Keratinocyte (primary cell): Measurements from ENCODE around the gene RASIP1. TPM values are rescaled to one million over a fixed set of nuclear protein-coding genes. Genes with fewer than 3 reads are reported as not detected.

Experiments
- DNase-seq: peaks from one replicate; pipeline ENCODE4 v3.0.0-alpha.2; 2011; ENCODE audit warnings: low read depth, missing footprints, low spot score
- FAIRE-seq: peaks from 2 replicates; lab custom pipeline; 2011; peaks lifted over from hg19 to GRCh38; lab: Jason Lieb, UNC
- H2AFZ ChIP-seq: 2 replicates; pipeline ENCODE4 v1.6.0; 2012; ENCODE audit warnings: low read length, control low read depth, inconsistent platforms; ENCODE audit not compliant: control insufficient read depth
- H3K27ac ChIP-seq: 2 replicates; pipeline ENCODE4 v1.5.1; 2011; ENCODE audit warnings: low read length; ENCODE audit not compliant: control insufficient read depth, insufficient read depth
- H3K27me3 ChIP-seq: 3 replicates; pipeline ENCODE4 v1.6.0; 2011; ENCODE audit warnings: low read length; ENCODE audit not compliant: control insufficient read depth, insufficient read depth; ENCODE audit errors: extremely low read depth
- H3K36me3 ChIP-seq, 2 experiments: 2 replicates in 1 of 2; 3 replicates in 1 of 2; pipeline ENCODE4 v1.5.1; 2011; ENCODE audit warnings: low read length in 2 of 2, mild to moderate bottlenecking in 1 of 2; ENCODE audit not compliant: control insufficient read depth in 2 of 2, insufficient read depth in 2 of 2; ENCODE audit errors: extremely low read depth in 1 of 2
- H3K4me1 ChIP-seq: 3 replicates; pipeline ENCODE4 v1.5.1; 2011; ENCODE audit warnings: low read length; ENCODE audit not compliant: control insufficient read depth, insufficient read depth; ENCODE audit errors: extremely low read depth
- H3K4me2 ChIP-seq: 3 replicates; pipeline ENCODE4 v1.6.0; 2011; ENCODE audit warnings: low read depth, low read length; ENCODE audit not compliant: control insufficient read depth, insufficient read depth; ENCODE audit errors: extremely low read depth
- H3K4me3 ChIP-seq, 3 experiments: fragments of 200-600 bp in 1 of 3; sonication (generic) in 1 of 3; 2 replicates in 2 of 3; 3 replicates in 1 of 3; pipeline ENCODE4 v1.5.1; 2011 to 2016; ENCODE audit warnings: low read length in 3 of 3, mild to moderate bottlenecking in 3 of 3, control low read depth in 2 of 3, inconsistent platforms in 1 of 3, low read depth in 1 of 3, mixed read lengths in 1 of 3, mixed run types in 1 of 3, moderate library complexity in 1 of 3; ENCODE audit not compliant: control insufficient read depth in 2 of 3, insufficient read depth in 2 of 3; ENCODE audit errors: extremely low read depth in 1 of 3
- H3K79me2 ChIP-seq: 2 replicates; pipeline ENCODE4 v1.6.0; 2012; ENCODE audit warnings: low read length; ENCODE audit not compliant: control insufficient read depth, insufficient read depth
- H3K9ac ChIP-seq: 3 replicates; pipeline ENCODE4 v1.6.0; 2011; ENCODE audit warnings: low read length; ENCODE audit not compliant: control insufficient read depth, insufficient read depth; ENCODE audit errors: extremely low read depth
- H3K9me1 ChIP-seq: 3 replicates; pipeline ENCODE4 v1.6.0; 2011; ENCODE audit warnings: low read length; ENCODE audit not compliant: control insufficient read depth, insufficient read depth; ENCODE audit errors: extremely low read depth
- H3K9me3 ChIP-seq: 2 replicates; pipeline ENCODE4 v1.5.1; 2012; ENCODE audit warnings: low read depth, low read length; ENCODE audit not compliant: control insufficient read depth
- H4K20me1 ChIP-seq: 3 replicates; pipeline ENCODE4 v1.6.0; 2011; ENCODE audit warnings: low read length; ENCODE audit not compliant: control insufficient read depth, insufficient read depth; ENCODE audit errors: extremely low read depth
- CTCF ChIP-seq, 3 experiments: IDR thresholded peaks in 1 of 3; conservative IDR thresholded peaks in 1 of 3; optimal IDR thresholded peaks in 1 of 3; 2 replicates in 2 of 3; 3 replicates in 1 of 3; pipeline versions ENCODE3 to v1.5.1; 2011; ENCODE audit warnings: low read length in 3 of 3, mild to moderate bottlenecking in 3 of 3, moderate library complexity in 2 of 3, control low read depth in 1 of 3, inconsistent platforms in 1 of 3; ENCODE audit not compliant: insufficient read depth in 2 of 3; ENCODE audit errors: extremely low read depth in 1 of 3
- EZH2 ChIP-seq: IDR thresholded peaks from one replicate; pipeline ENCODE4 v1.6.1; 2012; ENCODE audit warnings: inconsistent platforms, mild to moderate bottlenecking, low read length, moderate library complexity
- dilution Hi-C: fragments of 300-500 bp; cut with MboI; formaldehyde crosslinking; loops from one replicate; pipeline ENCODE4 v1.7.0; 2020; ENCODE audit warnings: low sequenced_read_pairs; ENCODE audit not compliant: extremely low pct_ligation_motif_present
- polyA plus RNA-seq, 5 experiments: library from polyadenylated mRNA; depleted of rRNA in 3 of 5; stranded (reverse) in 3 of 5; stranded (forward) in 1 of 5; unstranded in 1 of 5; fragments of >200 nt; gene quantifications; 1 replicate in 1 of 5; 2 replicates in 3 of 5; 3 replicates in 1 of 5; pipeline versions ENCODE4 v1.2.1 to v1.2.3, GENCODE V29; 2011 to 2012; ENCODE audit warnings: missing spikeins in 2 of 5, low read depth in 1 of 5, low replicate concordance in 1 of 5

Gene RASIP1
- polyA plus RNA-seq, 1 donor (not counting 4 experiments of a cell fraction or from before 2014, with no cell fraction given): 2.3 TPM

- Histone ChIP-seq H3K9me1 (no peaks in the 10 kb centered on the region), H3K9me3 (no peaks in the 10 kb centered on the region), H2AFZ (no peak overlapping the region), H3K79me2 (no peaks in the 10 kb centered on the region), H3K4me2 (no peak overlapping the region), H3K36me3 (no peaks in the 10 kb centered on the region), H3K4me1 (peaks cover 9% of the 10 kb centered on the region), H3K27ac (no peak overlapping the region), H3K27me3 (peaks cover 10% of the 10 kb centered on the region), H3K9ac (no peak overlapping the region), H4K20me1 (no peaks in the 10 kb centered on the region), H3K4me3 (no peak overlapping the region)
- FAIRE-seq: no peak
- TF ChIP-seq CTCF (optimal IDR thresholded peaks at IDR 0.05 in 1 of 3, IDR thresholded peaks at IDR 0.05 in 1 of 3, conservative IDR thresholded peaks at IDR 0.05 in 1 of 3; ENCODE audit: extremely low read depth in 1 of 3, insufficient read depth in 2 of 3, low read length in 3 of 3) (no peak), EZH2 (no peak)
- DNase-seq: no peak
- dilution Hi-C loops: no loop called here
Observed at GRCh38 chr19:48757089-48757675, 16.8 kb upstream of the RASIP1 start.

GRCh38 chr19:48756686-48757085 lies 16.3 kb upstream of the RASIP1 start:
- H2AFZ ChIP-seq: no peak overlapping the region
- dilution Hi-C loops: no loop called here
- no peaks in the 10 kb centered on the region for H4K20me1 ChIP-seq
- FAIRE-seq (no peak), DNase-seq (no peak)
- H3K9ac ChIP-seq: no peak overlapping the region
- no peak overlapping the region for H3K4me2 ChIP-seq
- H3K4me1 ChIP-seq: peaks cover 9% of the 10 kb centered on the region
- no peaks in the 10 kb centered on the region for H3K9me1 ChIP-seq
- no peaks in the 10 kb centered on the region for H3K9me3 ChIP-seq
- TF ChIP-seq CTCF (optimal IDR thresholded peaks at IDR 0.05 in 1 of 3, IDR thresholded peaks at IDR 0.05 in 1 of 3, conservative IDR thresholded peaks at IDR 0.05 in 1 of 3; ENCODE audit: extremely low read depth in 1 of 3, insufficient read depth in 2 of 3, low read length in 3 of 3): no peak
- TF ChIP-seq EZH2: no peak
- H3K27ac ChIP-seq: no peak overlapping the region
- H3K4me3 ChIP-seq: no peak overlapping the region
- H3K36me3 ChIP-seq: no peaks in the 10 kb centered on the region
- peaks cover 8% of the 10 kb centered on the region for H3K27me3 ChIP-seq
- H3K79me2 ChIP-seq: no peaks in the 10 kb centered on the region
